HG02938 (cell line): ENCODE results near the gene MOB4.
"Not testable (repeated sequence)": the region's sequence is repeated elsewhere in the genome, so short reads cannot be mapped to it uniquely, and the experiment has no call there.

Source experiments
- ATAC-seq: cut with Tn5 transposase; IDR thresholded peaks from one replicate; pipeline ENCODE4 v1.9.1; 2021; ENCODE audit warnings: mild to moderate bottlenecking, moderate library complexity; ENCODE audit not compliant: unreplicated experiment

The MOB4 gene

DNA sequence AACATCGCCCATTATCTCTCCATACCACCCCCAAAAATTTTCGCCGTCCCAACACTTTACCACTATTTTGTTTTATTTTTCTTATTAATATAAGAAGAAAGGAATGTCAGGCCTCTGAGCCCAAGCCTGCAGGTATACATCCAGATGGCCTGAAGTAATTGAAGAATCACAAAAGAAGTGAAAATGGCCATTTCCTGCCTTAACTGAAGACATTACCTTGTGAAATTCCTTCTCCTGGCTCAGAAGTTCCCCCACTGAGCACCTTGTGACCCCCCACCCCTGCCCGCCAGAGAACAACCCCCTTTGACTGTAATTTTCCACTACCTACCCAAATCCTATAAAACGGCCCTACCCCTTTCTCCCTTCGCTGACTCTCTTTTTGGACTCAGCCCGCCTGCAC lies 71.4 kb downstream of the MOB4 start:
- not testable (repeated sequence) for ATAC-seq

DNA sequence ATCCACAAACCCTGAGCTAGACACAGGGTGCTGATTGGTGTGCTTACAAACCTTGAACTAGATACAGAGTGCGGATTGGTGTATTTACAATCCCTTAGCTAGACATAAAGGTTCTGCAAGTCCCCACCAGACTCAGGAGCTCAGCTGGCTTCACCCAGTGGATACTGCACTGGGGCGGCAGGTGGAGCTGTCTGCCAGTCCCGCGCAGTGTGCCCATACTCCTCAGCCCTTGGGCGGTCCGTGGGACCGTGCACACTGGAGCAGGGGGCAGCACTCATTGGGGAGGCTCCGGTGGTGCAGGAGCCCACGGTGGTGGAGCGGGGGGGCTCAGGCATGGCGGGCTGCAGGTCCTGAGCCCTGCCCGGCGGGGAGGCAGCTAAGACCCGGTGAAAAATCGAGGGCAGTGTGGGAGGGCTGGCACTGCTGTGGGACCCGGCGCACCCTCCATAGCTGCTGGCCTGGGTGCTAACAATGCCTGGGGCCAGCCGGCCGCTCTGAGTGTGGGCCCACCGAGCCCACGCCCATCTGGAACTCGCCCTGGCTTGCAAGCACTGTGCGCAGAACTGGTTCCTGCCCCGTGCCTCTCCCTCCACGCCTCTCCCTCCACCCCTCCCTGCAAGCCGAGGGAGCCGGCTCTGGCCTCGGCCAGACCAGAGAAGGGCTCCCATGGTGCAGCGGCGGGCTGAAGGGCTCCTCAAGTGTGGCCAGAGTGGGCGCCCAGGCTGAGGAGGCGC lies 75.6 kb downstream of the MOB4 start:
- ATAC-seq: no peak

DNA sequence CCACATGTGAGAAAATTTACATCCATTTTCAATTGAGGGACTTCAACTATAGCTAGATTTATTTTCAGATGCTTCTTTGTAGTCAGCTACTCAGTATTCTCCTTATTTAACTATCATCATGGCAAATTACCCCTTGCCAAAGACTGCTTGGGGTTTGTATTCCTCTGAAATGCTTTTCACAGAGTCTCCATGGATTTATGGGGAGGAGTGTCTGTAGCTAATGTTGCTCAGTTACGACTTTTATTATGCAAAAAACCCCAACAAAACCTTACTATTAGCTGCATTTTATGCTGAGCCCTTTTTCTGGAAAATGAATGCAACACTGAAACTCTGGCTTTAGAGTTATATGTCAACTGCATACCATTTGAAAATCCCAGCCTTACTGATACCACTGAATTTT lies 80.9 kb downstream of the MOB4 start:
- no peak for ATAC-seq

DNA sequence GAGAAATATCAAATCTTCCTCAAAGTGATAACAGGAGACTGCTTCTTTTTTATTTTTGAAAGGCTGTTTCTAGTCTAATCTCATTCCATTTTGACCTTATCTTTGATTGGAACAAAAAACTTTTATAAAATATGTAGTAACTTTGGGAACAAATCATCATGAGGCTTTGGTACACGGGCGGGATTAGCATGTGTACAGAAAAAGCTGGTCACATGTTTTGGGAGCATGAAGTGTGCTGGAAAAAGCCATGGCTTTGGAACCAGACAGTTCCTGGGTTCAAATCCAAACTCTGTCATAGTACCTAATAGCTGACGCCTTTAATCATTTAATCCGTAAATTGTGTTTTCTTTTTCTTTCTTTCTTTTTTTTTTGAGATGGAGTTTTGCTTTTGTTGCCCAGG lies 81.3 kb downstream of the MOB4 start:
- ATAC-seq: no peak

DNA sequence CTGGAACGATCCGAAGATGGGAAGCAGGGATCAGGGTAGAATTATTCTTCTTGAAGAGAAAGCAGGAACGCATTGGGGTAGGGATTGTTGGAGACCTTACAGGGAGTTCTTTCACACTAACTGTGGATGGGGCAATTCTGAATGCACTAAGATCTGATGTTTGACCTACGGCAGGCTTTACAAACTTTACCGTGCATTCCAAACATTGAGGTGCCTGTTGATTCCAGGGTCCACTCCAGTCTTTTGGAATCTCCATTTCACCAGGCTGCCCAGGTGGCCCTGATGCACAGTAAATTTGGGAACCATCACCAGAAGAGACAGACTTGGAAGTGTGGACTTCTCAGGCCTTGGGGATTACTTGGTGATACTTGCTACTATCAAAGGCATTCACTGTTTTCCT lies 82.6 kb downstream of the MOB4 start:
- ATAC-seq: no peak

DNA sequence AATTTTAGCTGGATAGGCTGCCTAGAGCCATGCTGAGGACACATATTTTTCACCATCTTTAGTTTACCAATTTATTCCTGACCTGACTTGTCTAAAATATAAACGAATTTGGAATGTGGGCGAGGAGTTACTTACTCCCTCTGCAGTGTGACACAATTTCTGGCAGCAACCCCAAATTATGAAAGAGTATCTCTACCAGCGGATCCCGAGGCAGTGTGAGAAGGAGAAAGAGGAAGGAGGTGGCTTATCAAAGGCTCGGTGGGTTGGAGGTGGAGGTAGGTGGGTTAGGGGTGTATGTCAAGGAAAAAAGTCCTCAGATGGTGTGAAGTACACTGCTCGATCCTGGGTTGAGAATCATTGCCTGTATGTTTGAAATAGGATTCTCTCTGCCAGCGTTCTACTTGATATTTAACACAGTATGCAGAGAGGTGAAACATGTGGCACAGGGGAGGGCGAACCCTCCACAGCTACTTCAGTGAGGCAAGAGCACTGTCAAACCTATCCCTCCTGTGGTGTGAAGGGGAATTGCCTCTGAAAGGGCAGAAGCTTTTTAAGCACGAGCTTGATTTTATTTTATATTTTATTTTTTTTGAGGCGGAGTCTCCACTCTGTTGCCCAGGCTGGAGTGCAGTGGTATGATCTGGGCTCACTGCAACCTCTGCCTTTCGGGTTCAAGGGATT lies 83.6 kb downstream of the MOB4 start:
- peak; percentile 77 for ATAC-seq

DNA sequence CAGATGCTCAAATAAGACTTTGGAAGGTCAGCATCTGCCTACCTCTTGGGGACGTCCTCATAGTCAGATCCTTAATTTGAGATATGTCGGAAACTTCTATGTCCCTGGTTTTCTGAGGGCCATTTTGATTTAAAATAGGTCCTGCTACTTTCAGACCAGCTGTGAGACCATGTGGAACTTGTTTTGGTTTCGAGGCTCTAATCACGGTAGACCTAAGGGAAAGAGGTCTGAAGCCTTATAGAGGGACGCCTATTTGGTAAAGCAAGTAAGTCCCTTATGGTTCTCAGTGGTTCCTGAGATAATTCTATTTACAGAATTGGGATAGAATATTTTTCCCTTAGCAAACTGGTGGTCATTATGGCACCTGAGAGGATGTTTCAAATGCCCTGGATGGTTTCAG lies 84.4 kb downstream of the MOB4 start:
- ATAC-seq: no peak

DNA sequence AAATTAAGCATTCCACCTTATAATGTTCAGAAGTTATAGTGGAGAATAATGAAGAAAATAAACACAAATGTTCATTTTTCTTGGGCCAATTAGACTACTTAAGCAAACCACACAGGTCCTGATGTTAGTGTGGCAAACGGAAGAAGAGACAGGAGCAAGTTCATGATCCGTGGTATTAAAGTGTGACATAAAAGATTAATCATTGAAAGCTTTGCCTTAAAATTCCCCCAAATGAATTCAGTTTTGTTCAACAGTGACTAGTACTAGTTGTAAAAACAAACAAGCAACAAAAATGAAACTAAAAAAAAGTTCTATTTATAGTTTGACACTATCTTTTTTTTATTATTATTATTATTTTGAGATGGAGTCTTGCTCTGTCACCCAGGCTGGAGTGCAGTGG lies 85.9 kb downstream of the MOB4 start:
- no peak for ATAC-seq
